ENCODE data around the gene COL4A4.

GRCh38 chr2:226999661-227000060 lies 164.3 kb downstream of the COL4A4 start:
- TF ChIP-seq POLR2A (IDR thresholded peaks at IDR 0.05; ENCODE audit: low read length) = no peak
- no peak for TF ChIP-seq CTCF (IDR thresholded peaks at IDR 0.05)
- no peak for TF ChIP-seq JUNB (IDR thresholded peaks at IDR 0.05)
- TF ChIP-seq RNF2 (IDR thresholded peaks at IDR 0.05; ENCODE audit: borderline replicate concordance, low read depth) = no peak
- no peak for TF ChIP-seq EP300 (IDR thresholded peaks at IDR 0.05)
- TF ChIP-seq, protein P1, sequence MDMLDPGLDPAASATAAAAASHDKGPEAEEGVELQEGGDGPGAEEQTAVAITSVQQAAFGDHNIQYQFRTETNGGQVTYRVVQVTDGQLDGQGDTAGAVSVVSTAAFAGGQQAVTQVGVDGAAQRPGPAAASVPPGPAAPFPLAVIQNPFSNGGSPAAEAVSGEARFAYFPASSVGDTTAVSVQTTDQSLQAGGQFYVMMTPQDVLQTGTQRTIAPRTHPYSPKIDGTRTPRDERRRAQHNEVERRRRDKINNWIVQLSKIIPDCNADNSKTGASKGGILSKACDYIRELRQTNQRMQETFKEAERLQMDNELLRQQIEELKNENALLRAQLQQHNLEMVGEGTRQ (IDR thresholded peaks at IDR 0.05) = no peak
- TF ChIP-seq FOSL2 (IDR thresholded peaks at IDR 0.05) = no peak
- no peak for TF ChIP-seq FOSL2 (CRISPR knock-in tag; IDR thresholded peaks at IDR 0.05)
- no peak for TF ChIP-seq HMGXB4 (CRISPR knock-in tag; IDR thresholded peaks at IDR 0.05; ENCODE audit: borderline replicate concordance)
- no peak for TF ChIP-seq BHLHE40 (IDR thresholded peaks at IDR 0.05; ENCODE audit: low read depth, low read length)
- no peak for TF ChIP-seq MAZ (IDR thresholded peaks at IDR 0.05; ENCODE audit: borderline replicate concordance, low read depth, low read length)
- TF ChIP-seq, protein P2, sequence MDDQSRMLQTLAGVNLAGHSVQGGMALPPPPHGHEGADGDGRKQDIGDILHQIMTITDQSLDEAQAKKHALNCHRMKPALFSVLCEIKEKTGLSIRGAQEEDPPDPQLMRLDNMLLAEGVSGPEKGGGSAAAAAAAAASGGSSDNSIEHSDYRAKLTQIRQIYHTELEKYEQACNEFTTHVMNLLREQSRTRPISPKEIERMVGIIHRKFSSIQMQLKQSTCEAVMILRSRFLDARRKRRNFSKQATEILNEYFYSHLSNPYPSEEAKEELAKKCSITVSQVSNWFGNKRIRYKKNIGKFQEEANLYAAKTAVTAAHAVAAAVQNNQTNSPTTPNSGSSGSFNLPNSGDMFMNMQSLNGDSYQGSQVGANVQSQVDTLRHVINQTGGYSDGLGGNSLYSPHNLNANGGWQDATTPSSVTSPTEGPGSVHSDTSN (IDR thresholded peaks at IDR 0.05) = no peak
